Esophagus muscularis mucosa (tissue), 4 donors: Measurements from ENCODE around the gene ANKRD28.

Experiments
- EP300 ChIP-seq: sonication (generic); formaldehyde crosslinking; IDR thresholded peaks from one replicate; pipeline ENCODE4 v1.6.1; 2017; ENCODE audit warnings: antibody characterized with exemption
- POLR2A ChIP-seq: fragments of 450-650 bp; IDR thresholded peaks from one replicate; pipeline ENCODE4 v1.6.1; 2017; ENCODE audit warnings: antibody characterized with exemption, moderate library complexity, mild to moderate bottlenecking, low read depth
- POLR2AphosphoS5 ChIP-seq, 2 donors: sonication (generic); formaldehyde crosslinking; IDR thresholded peaks; one replicate each; pipeline ENCODE4 v1.6.1; 2017; ENCODE audit warnings: antibody characterized with exemption in 2 of 2
- TF ChIP-seq, protein P1 (sequence below), 3 experiments: fragments of 200-600 bp in 2 of 3; fragments of 450-650 bp in 1 of 3; sonication (generic) in 2 of 3; IDR thresholded peaks; one replicate each; pipeline ENCODE4 v1.5.1; 2017 to 2019; ENCODE audit warnings: antibody characterized with exemption in 3 of 3, mild to moderate bottlenecking in 2 of 3, moderate library complexity in 1 of 3

GRCh38 chr3:15628967-15629366 is 168.8 kb downstream of the ANKRD28 start:
- TF ChIP-seq, protein P1, sequence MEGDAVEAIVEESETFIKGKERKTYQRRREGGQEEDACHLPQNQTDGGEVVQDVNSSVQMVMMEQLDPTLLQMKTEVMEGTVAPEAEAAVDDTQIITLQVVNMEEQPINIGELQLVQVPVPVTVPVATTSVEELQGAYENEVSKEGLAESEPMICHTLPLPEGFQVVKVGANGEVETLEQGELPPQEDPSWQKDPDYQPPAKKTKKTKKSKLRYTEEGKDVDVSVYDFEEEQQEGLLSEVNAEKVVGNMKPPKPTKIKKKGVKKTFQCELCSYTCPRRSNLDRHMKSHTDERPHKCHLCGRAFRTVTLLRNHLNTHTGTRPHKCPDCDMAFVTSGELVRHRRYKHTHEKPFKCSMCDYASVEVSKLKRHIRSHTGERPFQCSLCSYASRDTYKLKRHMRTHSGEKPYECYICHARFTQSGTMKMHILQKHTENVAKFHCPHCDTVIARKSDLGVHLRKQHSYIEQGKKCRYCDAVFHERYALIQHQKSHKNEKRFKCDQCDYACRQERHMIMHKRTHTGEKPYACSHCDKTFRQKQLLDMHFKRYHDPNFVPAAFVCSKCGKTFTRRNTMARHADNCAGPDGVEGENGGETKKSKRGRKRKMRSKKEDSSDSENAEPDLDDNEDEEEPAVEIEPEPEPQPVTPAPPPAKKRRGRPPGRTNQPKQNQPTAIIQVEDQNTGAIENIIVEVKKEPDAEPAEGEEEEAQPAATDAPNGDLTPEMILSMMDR (IDR thresholded peaks at IDR 0.05), result no peak
- TF ChIP-seq POLR2AphosphoS5 (IDR thresholded peaks at IDR 0.05) (no peak), POLR2A (no peak), EP300 (no peak)
